Measurements from ENCODE around the gene CHRNA1. TPM values are rescaled to one million over a fixed set of nuclear protein-coding genes. Genes with fewer than 3 reads are reported as not detected.

The CHRNA1 gene
- total and polyA plus RNA-seq, 2 experiments from 2014 or later, result not detected

- TF ChIP-seq, protein P1, sequence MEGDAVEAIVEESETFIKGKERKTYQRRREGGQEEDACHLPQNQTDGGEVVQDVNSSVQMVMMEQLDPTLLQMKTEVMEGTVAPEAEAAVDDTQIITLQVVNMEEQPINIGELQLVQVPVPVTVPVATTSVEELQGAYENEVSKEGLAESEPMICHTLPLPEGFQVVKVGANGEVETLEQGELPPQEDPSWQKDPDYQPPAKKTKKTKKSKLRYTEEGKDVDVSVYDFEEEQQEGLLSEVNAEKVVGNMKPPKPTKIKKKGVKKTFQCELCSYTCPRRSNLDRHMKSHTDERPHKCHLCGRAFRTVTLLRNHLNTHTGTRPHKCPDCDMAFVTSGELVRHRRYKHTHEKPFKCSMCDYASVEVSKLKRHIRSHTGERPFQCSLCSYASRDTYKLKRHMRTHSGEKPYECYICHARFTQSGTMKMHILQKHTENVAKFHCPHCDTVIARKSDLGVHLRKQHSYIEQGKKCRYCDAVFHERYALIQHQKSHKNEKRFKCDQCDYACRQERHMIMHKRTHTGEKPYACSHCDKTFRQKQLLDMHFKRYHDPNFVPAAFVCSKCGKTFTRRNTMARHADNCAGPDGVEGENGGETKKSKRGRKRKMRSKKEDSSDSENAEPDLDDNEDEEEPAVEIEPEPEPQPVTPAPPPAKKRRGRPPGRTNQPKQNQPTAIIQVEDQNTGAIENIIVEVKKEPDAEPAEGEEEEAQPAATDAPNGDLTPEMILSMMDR (conservative IDR thresholded peaks at IDR 0.05; ENCODE audit: low read depth in 2 of 2), result no peak
- TF ChIP-seq, protein P2, sequence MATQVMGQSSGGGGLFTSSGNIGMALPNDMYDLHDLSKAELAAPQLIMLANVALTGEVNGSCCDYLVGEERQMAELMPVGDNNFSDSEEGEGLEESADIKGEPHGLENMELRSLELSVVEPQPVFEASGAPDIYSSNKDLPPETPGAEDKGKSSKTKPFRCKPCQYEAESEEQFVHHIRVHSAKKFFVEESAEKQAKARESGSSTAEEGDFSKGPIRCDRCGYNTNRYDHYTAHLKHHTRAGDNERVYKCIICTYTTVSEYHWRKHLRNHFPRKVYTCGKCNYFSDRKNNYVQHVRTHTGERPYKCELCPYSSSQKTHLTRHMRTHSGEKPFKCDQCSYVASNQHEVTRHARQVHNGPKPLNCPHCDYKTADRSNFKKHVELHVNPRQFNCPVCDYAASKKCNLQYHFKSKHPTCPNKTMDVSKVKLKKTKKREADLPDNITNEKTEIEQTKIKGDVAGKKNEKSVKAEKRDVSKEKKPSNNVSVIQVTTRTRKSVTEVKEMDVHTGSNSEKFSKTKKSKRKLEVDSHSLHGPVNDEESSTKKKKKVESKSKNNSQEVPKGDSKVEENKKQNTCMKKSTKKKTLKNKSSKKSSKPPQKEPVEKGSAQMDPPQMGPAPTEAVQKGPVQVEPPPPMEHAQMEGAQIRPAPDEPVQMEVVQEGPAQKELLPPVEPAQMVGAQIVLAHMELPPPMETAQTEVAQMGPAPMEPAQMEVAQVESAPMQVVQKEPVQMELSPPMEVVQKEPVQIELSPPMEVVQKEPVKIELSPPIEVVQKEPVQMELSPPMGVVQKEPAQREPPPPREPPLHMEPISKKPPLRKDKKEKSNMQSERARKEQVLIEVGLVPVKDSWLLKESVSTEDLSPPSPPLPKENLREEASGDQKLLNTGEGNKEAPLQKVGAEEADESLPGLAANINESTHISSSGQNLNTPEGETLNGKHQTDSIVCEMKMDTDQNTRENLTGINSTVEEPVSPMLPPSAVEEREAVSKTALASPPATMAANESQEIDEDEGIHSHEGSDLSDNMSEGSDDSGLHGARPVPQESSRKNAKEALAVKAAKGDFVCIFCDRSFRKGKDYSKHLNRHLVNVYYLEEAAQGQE (IDR thresholded peaks at IDR 0.05; ENCODE audit: unreplicated experiment), result no peak
- TF ChIP-seq POLR2AphosphoS5 (IDR thresholded peaks at IDR 0.05; ENCODE audit: low read depth), result no peak
- TF ChIP-seq JUNB (IDR thresholded peaks at IDR 0.05; ENCODE audit: unreplicated experiment), result no peak
These were observed 21.2 kb upstream of the CHRNA1 start (continued) for GRCh38 chr2:174785481-174785880.

GRCh38 chr2:174784909-174785308, 20.6 kb upstream of the CHRNA1 start:
- H3K4me3 Mint-ChIP-seq, result no peak overlapping the region
- peaks cover under 1% of the 10 kb centered on the region; the same call in 1 of the 3 replicates for H3K36me3 Mint-ChIP-seq (ENCODE audit: low read depth)
- H4K20me1 ChIP-seq (replicated peaks; ENCODE audit: insufficient read depth), result no peaks in the 10 kb centered on the region
- H3K4me1 Mint-ChIP-seq, result peaks cover 49% of the 10 kb centered on the region
- H3K27me3 ChIP-seq (ENCODE audit: insufficient read depth), result no peaks in the 10 kb centered on the region
- DNase-seq (ENCODE audit: low spot score) (no peak), ATAC-seq (no peak)
- no peak overlapping the region for H3K27ac ChIP-seq (ENCODE audit: low read depth)
- no peaks in the 10 kb centered on the region for H3K79me2 ChIP-seq (replicated peaks; ENCODE audit: insufficient read depth)
- H3K4me2 ChIP-seq, result no peak overlapping the region
- H3K27ac Mint-ChIP-seq, result no peak overlapping the region
- H2AFZ ChIP-seq, result no peak overlapping the region
- no peaks in the 10 kb centered on the region; the same call in 2 of the 3 replicates for H3K9me3 Mint-ChIP-seq
- H3F3A ChIP-seq (replicated peaks; ENCODE audit: low read depth), result peaks cover 14% of the 10 kb centered on the region
- peaks cover 21% of the 10 kb centered on the region for H3K27me3 Mint-ChIP-seq (ENCODE audit: insufficient read depth, low read depth, poor library complexity)
- H3K4me3 ChIP-seq, result no peak overlapping the region
- no peaks in the 10 kb centered on the region for H3K36me3 ChIP-seq (ENCODE audit: insufficient read depth)
- peaks cover 34% of the 10 kb centered on the region for H3K4me1 ChIP-seq (ENCODE audit: insufficient read depth)
- H3K9me2 ChIP-seq (ENCODE audit: insufficient read depth), result peaks cover 16% of the 10 kb centered on the region
- TF ChIP-seq CREB1 (CRISPR knock-in tag; IDR thresholded peaks at IDR 0.05; ENCODE audit: low read depth) (no peak), JUNB (IDR thresholded peaks at IDR 0.05; ENCODE audit: unreplicated experiment) (no peak), EZH2phosphoT487 (IDR thresholded peaks at IDR 0.05; ENCODE audit: unreplicated experiment) (no peak), ZNF114 (CRISPR knock-in tag; IDR thresholded peaks at IDR 0.05) (no peak), EZH2 (IDR thresholded peaks at IDR 0.05; ENCODE audit: low read depth, unreplicated experiment) (no peak)
- TF ChIP-seq, protein P2 (IDR thresholded peaks at IDR 0.05; ENCODE audit: unreplicated experiment), result no peak
- TF ChIP-seq, protein P3, sequence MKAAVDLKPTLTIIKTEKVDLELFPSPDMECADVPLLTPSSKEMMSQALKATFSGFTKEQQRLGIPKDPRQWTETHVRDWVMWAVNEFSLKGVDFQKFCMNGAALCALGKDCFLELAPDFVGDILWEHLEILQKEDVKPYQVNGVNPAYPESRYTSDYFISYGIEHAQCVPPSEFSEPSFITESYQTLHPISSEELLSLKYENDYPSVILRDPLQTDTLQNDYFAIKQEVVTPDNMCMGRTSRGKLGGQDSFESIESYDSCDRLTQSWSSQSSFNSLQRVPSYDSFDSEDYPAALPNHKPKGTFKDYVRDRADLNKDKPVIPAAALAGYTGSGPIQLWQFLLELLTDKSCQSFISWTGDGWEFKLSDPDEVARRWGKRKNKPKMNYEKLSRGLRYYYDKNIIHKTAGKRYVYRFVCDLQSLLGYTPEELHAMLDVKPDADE (IDR thresholded peaks at IDR 0.05), result no peak

All from GM23338 (cell line).